ENCODE results near the gene POLE3. TPM values are rescaled to one million over a fixed set of nuclear protein-coding genes. Genes with fewer than 3 reads are reported as not detected.

The POLE3 gene
- polyA plus RNA-seq, 1 donor = 71.1 TPM

Other genes starting within 250 kb of the POLE3 start
- 33.4 TPM for gene FKBP15, start 189.4 kb downstream of the POLE3 start, polyA plus RNA-seq (ENCODE audit: insufficient read length)
- gene SLC31A1, start 189.1 kb downstream of the POLE3 start, polyA plus RNA-seq (ENCODE audit: insufficient read length) = 29.5 TPM
- gene CDC26, start 135.1 kb downstream of the POLE3 start, polyA plus RNA-seq (ENCODE audit: insufficient read length) = 38.9 TPM
- 43.3 TPM for gene PRPF4, start 135.0 kb downstream of the POLE3 start, polyA plus RNA-seq (ENCODE audit: insufficient read length)
- gene RNF183, start 107.3 kb downstream of the POLE3 start, polyA plus RNA-seq (ENCODE audit: insufficient read length) = 5.1 TPM
- gene WDR31, start 70.4 kb downstream of the POLE3 start, polyA plus RNA-seq (ENCODE audit: insufficient read length) = 7.7 TPM
- 7.8 TPM for gene BSPRY, start 61.1 kb downstream of the POLE3 start, polyA plus RNA-seq (ENCODE audit: insufficient read length)
- gene HDHD3, start 33.7 kb downstream of the POLE3 start, polyA plus RNA-seq (ENCODE audit: insufficient read length) = 39.7 TPM
- 51.0 TPM for gene ALAD, start 9.4 kb downstream of the POLE3 start, polyA plus RNA-seq (ENCODE audit: insufficient read length)
- 2.3 TPM for gene C9orf43, start 72 bp upstream of the POLE3 start, polyA plus RNA-seq (ENCODE audit: insufficient read length)
- 38.5 TPM for gene RGS3, start 53.1 kb upstream of the POLE3 start, polyA plus RNA-seq (ENCODE audit: insufficient read length)